Measurements from ENCODE around the gene ELL.
"Not testable (repeated sequence)": the region's sequence is repeated elsewhere in the genome, so short reads cannot be mapped to it uniquely, and the experiment has no call there.

Gene ELL

GRCh38 chr19:18529782-18530181 is 7.9 kb upstream of the ELL start:
- no peak for DNase-seq

- no peak for DNase-seq
Measured at GRCh38 chr19:18526316-18526715, 4.4 kb upstream of the ELL start.

- DNase-seq, result no peak
Measured at GRCh38 chr19:18523841-18524240, 2.0 kb upstream of the ELL start.

- DNase-seq, result not testable (repeated sequence)
Measured at GRCh38 chr19:18522862-18523440, 1.1 kb upstream of the ELL start.

- peak; percentile 100 for DNase-seq
Measured at GRCh38 chr19:18522124-18522861, 423 bp upstream of the ELL start.

- DNase-seq, result peak; percentile 39
Measured at GRCh38 chr19:18520848-18521691, 800 bp downstream of the ELL start.

GRCh38 chr19:18519962-18520847 is 1.7 kb downstream of the ELL start:
- peak; percentile 65 for DNase-seq

GRCh38 chr19:18518639-18519038 is 3.2 kb downstream of the ELL start:
- no peak for DNase-seq

- no peak for DNase-seq
Measured at GRCh38 chr19:18517606-18518005, 4.3 kb downstream of the ELL start.

GRCh38 chr19:18515959-18516358 is 5.9 kb downstream of the ELL start:
- no peak for DNase-seq

- no peak for DNase-seq
Measured at GRCh38 chr19:18514800-18515682, 6.8 kb downstream of the ELL start.

- no peak for DNase-seq
Measured at GRCh38 chr19:18513868-18514267, 8.0 kb downstream of the ELL start.

GRCh38 chr19:18510216-18510615 is 11.7 kb downstream of the ELL start:
- DNase-seq, result no peak

- DNase-seq, result no peak
Measured at GRCh38 chr19:18508585-18508984, 13.3 kb downstream of the ELL start.

GRCh38 chr19:18507727-18508440 is 14.0 kb downstream of the ELL start:
- no peak for DNase-seq

GRCh38 chr19:18507021-18507726 is 14.7 kb downstream of the ELL start:
- no peak for DNase-seq

GRCh38 chr19:18506101-18506930 is 15.6 kb downstream of the ELL start:
- DNase-seq, result no peak

GRCh38 chr19:18504886-18505610 is 16.8 kb downstream of the ELL start:
- no peak for DNase-seq

All from activated T-cell treated with anti-CD3 and anti-CD28 coated beads, Interleukin-2, amount 50 U/mL, for 1 hour (primary cell).